Measurements from ENCODE around the gene AMOTL2. TPM values are rescaled to one million over a fixed set of nuclear protein-coding genes. Genes with fewer than 3 reads are reported as not detected.

AMOTL2 gene
- total and polyA plus RNA-seq, 9 of the 15 experiments (the other 6 are each of a cell fraction or from before 2014, with no cell fraction given) = 0.12 to 0.31 TPM; not detected in 7

- Histone ChIP-seq H3K36me3 (ENCODE audit: control insufficient read depth, insufficient read depth, low read length) (no peaks in the 10 kb centered on the region), H2AFZ (ENCODE audit: low read depth, low read length) (no peak overlapping the region), H3K4me3 (no peak overlapping the region), H3K4me1 (replicated peaks in 1 of 2; ENCODE audit: control insufficient read depth in 2 of 2, insufficient read depth in 2 of 2, low read length in 2 of 2) (peaks cover 0 to 9% of the 10 kb centered on the region in 2 experiments; a peak in 2 of 5 replicates), H3K9me3 (replicated peaks; ENCODE audit: control insufficient read depth, insufficient read depth, low read depth, low read length) (no peaks in the 10 kb centered on the region), H3K27ac (ENCODE audit: extremely low read depth, low read depth, low read length) (no peak overlapping the region), H4K20me1 (replicated peaks; ENCODE audit: control insufficient read depth, insufficient read depth, low read length) (no peaks in the 10 kb centered on the region; the same call in none of the 2 replicates), H3K79me2 (ENCODE audit: control insufficient read depth, insufficient read depth, low read length) (no peaks in the 10 kb centered on the region), H3K27me3 (ENCODE audit: control insufficient read depth in 2 of 2, insufficient read depth in 2 of 2, low read length in 2 of 2) (peaks cover 0 to 46% of the 10 kb centered on the region in 2 experiments; a peak in 2 of 5 replicates), H3K4me2 (ENCODE audit: insufficient read depth, low read length) (no peak overlapping the region), H3K9ac (ENCODE audit: insufficient read depth in 1 of 2, low read depth in 2 of 2, low read length in 2 of 2) (no peak overlapping the region), H3K9me1 (ENCODE audit: control insufficient read depth, insufficient read depth, low read length) (no peaks in the 10 kb centered on the region)
- in situ Hi-C loops (cut with MboI) (no loop called here), intact Hi-C loops (cut with micrococcal nuclease) (no loop called here)
- TF ChIP-seq RCOR1 (IDR thresholded peaks at IDR 0.05; ENCODE audit: borderline replicate concordance in 1 of 2, low read depth in 2 of 2, low read length in 2 of 2) (no peak), CREM (IDR thresholded peaks at IDR 0.05; ENCODE audit: low read depth) (0 out of 2 replicates have a peak, but pooled peaks have one; percentile 6), TEAD4 (IDR thresholded peaks at IDR 0.05; ENCODE audit: low read length) (no peak), TEAD4 (CRISPR knock-in tag; IDR thresholded peaks at IDR 0.05; ENCODE audit: borderline replicate concordance) (no peak), CREBBP (IDR thresholded peaks at IDR 0.05; ENCODE audit: low read depth, low read length) (no peak), HSF4 (CRISPR knock-in tag; IDR thresholded peaks at IDR 0.05; ENCODE audit: borderline replicate concordance) (no peak), ETV6 (IDR thresholded peaks at IDR 0.05; ENCODE audit: borderline replicate concordance in 1 of 2, low read depth in 2 of 2, low read length in 1 of 2) (no peak), ETV6 (CRISPR knock-in tag; IDR thresholded peaks at IDR 0.05; ENCODE audit: borderline replicate concordance) (no peak), PCBP2 (IDR thresholded peaks at IDR 0.05; ENCODE audit: low read depth, low read length, poor library complexity, severe bottlenecking) (no peak)
- TF ChIP-seq, protein P1, sequence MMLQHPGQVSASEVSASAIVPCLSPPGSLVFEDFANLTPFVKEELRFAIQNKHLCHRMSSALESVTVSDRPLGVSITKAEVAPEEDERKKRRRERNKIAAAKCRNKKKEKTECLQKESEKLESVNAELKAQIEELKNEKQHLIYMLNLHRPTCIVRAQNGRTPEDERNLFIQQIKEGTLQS (IDR thresholded peaks at IDR 0.05) = peak; percentile 55
- TF ChIP-seq, protein P1 (CRISPR knock-in tag; conservative IDR thresholded peaks at IDR 0.05) = no peak
- TF ChIP-seq, protein P2, sequence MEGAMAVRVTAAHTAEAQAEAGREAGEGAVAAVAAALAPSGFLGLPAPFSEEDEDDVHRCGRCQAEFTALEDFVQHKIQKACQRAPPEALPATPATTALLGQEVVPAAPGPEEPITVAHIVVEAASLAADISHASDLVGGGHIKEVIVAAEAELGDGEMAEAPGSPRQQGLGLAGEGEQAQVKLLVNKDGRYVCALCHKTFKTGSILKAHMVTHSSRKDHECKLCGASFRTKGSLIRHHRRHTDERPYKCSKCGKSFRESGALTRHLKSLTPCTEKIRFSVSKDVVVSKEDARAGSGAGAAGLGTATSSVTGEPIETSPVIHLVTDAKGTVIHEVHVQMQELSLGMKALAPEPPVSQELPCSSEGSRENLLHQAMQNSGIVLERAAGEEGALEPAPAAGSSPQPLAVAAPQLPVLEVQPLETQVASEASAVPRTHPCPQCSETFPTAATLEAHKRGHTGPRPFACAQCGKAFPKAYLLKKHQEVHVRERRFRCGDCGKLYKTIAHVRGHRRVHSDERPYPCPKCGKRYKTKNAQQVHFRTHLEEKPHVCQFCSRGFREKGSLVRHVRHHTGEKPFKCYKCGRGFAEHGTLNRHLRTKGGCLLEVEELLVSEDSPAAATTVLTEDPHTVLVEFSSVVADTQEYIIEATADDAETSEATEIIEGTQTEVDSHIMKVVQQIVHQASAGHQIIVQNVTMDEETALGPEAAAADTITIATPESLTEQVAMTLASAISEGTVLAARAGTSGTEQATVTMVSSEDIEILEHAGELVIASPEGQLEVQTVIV (CRISPR knock-in tag; IDR thresholded peaks at IDR 0.05; ENCODE audit: borderline replicate concordance) = no peak
- ChIA-PET POLR2A (no interaction called here), CTCF (ENCODE audit: low intra/inter-chr PET ratio) (no interaction called here)
- WGBS (ENCODE audit: insufficient coverage, low coverage, missing lambda C conversion rate) = 14% methylated on average over 27 of the region's 51 CpGs
- DNase-seq (ENCODE audit: extremely low read depth in 1 of 4, low spot score in 3 of 4) (no peak), ATAC-seq (no peak), FAIRE-seq (no peak)
- no TSS peak for BruUV-seq (replicated peaks)
These were observed 759 bp downstream of the AMOTL2 start for GRCh38 chr3:134373271-134374104.

Measured in K562 (cell line).